GM19395 (cell line): Measurements from ENCODE around the gene CRAMP1.
"Not testable (repeated sequence)": the region's sequence is repeated elsewhere in the genome, so short reads cannot be mapped to it uniquely, and the experiment has no call there.

Experiments used
- ATAC-seq: cut with Tn5 transposase; IDR thresholded peaks from one replicate; pipeline ENCODE4 v1.9.1; 2021; ENCODE audit warnings: mild to moderate bottlenecking, moderate library complexity; ENCODE audit not compliant: unreplicated experiment

Gene CRAMP1

DNA sequence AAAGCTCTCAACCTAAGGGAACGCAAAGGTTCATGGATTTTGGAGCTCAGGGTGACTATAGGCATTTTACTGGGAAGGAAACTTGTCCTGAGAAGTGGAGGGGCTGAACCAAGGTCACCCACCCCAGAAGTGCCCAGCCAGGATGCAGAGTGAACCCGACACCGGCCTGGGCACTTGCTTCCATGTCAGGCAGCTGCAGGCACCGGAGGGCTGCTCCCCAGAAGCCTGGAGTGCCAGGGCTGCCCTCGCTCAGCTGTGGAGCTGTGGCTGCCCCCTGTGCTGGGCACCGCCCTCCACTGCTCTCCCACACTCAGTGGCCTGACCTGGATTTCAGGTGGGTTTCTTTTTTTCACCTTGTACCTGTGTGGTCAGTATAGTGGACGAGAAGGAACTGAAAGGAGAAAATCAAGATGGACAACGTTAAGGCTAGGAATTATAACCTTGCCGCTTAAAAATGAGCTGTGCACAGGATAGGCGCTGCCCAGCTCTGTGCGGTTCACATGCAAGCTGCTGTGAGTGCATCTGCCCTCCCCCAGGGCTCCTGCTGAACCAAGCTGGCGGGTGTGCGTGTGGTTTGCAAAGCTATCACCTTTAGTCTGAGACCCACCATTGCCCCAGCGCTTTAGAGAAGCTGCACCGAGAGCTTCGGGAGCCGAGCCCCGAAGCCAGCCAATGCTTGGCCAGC lies 96.1 kb downstream of the CRAMP1 start:
- ATAC-seq: no peak

DNA sequence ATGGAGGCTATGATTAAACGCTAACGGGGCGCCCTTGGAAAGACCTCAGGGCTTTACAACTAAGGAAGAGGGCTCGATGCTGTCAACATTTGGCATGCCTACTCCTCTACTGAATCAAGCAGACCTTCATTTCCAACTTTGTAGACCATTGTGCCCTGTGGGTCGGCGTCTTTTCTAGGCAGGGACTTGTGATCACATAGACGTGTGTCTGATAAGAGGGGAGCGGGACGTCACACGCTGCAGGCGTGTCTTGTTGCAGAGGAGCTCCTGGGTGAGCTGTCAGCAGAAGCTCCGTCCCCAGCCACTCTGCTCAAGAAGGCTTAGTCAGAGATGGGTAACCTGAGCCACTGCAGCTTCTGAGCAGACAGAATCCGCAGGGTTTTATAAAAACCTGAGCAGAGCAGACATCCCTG lies 96.6 kb downstream of the CRAMP1 start:
- no peak for ATAC-seq

DNA sequence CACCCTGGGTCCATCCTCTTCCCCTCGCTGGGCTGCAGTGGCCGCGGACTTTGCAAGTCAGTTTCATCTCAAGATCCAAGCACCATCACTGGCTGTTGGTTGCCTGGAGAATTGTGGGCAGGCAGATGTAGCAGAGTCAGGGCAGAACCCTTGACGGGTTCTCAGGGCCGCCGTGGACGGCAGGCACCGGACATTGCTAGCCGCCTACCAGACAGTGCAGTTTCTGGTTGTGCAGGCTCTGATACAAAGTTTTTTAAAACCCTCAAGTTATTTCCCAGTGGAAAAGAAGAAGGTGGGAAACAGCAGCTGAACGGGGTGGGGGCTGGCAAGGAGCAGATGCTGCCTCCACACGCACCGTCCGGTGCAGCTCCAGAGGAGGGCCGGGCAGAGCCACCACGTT lies 97.2 kb downstream of the CRAMP1 start:
- ATAC-seq: no peak

DNA sequence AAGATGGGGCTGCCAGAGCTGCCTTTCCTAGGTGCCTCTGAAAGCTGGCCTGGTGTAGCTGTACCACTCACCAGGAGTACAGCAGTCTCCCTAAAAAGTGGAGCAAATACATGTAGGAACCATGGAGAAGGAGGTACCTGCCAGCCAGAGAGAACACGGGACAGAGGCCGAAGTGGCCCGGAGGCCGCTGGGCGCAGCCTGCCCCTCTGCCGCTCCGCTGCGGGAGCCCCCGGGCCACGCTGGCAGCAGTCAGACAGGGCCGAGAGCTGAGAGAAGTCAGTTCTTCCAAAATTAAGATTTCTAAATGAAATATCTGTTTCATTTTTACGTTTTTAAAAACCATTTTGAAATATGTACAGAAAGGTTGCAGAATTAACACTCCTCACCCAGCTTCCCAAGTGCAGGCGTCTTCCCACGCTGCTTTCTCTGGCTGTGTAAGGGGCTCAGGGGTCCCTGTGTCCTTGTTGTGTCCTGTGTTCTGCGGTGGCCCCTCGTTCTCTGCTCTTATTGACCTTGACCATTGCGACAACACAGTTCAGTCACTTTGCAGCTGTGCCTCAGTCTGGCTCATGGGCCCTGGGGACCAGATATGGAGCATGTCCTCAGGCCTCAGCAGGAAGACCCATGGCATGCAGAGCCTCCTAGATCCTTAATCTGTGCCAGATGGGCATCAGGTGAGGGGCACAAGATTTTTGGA lies 98.8 kb downstream of the CRAMP1 start:
- ATAC-seq: no peak

DNA sequence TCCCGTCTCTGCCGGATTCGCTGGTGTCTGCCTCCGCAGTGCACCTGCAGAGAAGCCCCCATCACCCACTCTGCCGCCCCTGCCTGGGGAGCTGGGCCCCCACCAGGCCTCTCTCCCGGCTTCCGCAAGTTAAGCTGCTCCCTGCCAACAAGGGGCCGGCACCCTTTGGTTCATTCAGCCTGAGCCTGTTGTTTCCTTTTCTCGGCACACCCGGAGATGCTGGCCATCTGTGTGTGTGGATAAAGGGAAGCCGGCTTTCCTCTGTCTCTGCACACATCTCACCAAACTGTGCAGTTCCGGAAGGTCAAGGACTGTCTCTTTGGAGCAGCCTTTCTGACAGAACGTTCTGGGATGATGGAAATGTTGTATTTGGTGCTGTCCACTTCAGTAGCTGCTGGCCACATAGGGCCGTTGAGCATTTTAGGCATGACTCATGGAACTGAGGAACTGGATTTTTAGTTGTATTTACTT lies 100.7 kb downstream of the CRAMP1 start:
- no peak for ATAC-seq

DNA sequence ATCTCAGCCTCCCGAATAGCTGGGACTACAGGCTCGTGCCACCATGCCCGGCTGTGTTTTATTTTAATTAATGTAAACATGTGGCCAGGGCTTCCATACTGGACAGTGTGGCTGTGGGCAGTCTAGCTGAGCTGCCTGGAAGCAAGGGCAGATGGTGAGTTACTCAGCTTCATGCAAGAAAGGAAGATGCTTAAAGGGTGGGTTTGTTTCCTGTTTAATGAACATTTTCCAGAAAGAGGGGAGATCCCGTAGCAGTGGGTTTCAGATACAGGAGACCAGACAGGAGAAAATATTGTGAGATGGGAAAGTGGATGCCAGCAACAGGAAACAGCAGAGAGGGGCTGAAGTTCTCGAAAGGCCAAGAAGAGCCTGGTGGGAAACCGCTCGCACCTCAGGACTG lies 101.2 kb downstream of the CRAMP1 start:
- no peak for ATAC-seq

DNA sequence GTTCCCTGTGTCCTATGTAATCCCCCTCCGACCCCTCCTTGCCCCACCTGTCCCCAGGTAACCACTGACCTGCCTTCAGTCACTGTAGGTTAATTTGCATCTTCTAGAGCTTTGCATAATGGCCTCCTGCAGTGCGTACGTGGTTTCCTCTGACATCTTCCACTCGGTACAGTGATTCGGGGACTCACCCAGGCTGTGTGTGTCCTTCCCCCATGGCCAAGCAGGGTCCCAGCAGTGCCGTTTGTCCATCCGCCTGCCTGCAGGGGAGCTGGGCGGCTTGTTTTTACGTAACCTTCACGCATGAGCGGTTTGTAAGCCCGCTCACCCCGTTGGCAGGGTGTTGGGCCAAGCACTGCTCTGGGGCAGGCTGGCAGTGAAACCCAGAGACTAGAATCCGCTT lies 101.8 kb downstream of the CRAMP1 start:
- ATAC-seq: no peak

DNA sequence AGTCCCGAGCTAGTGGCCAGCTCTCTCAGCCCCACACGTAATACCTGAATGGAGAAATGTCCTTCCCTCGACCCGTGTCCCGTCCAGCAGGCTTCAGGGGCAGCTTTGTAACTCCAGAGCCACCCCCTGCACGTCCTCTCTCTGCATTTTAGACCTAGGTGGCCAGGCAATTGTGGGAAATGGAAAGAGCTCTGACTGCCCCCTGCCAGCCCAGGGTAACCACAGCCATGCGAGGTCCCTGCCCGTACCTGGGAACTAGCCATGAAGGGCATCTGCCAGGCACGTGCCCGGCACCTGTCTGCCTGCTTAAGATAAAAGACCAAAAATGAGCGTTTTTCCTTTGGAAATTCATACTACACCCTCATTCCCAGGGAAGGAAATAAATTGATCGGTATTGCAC lies 103.1 kb downstream of the CRAMP1 start:
- ATAC-seq: no peak

DNA sequence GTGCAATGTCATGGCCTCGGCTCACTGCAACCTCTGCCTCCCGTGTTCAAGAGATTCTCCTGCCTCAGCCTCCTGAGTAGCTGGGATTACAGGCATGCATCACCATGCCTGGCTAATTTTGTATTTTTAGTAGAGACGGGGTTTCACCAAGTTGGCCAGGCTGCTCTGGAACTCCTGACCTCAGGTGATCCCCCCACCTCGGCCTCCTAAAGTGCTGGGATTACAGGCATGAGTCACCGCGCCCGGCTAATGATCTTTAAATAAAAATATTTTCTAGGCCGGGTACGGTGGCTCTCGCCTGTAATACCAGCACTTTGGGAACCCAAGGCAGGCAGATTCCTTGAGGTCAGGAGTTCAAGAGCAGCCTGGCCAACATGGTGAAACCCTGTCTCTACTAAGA lies 106.1 kb downstream of the CRAMP1 start:
- not testable (repeated sequence) for ATAC-seq

DNA sequence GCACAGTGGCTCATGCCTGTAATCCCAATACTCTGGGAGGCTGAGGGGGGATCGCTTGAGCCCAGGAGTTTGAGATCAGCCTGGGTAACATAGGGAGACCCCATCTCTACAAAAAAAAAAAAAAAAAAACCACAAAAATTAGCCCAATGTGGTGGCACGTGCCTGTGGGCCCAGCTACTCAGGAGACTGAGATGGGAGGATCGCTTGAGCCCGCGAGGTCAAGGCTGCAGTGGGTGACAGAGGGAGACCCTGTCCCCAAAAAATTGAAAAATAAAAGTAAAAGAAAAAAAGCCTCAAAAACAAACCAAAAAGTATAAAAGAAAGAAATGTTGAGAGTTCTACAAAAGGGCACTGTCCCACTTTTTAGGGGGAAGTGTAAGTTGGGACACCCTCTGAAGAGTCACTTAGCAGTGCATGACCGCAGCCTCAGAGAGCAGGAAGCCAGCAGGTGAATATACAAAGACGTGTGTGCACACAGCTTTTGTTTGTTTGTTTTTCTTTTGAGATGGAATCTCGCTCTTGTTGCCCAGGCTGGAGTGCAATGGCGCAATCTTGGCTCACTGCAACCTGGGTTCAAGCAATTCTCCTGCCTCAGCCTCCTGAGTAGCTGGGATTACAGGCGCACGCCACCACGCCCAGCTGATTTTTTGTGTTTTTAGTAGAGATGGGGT lies 107.5 kb downstream of the CRAMP1 start:
- ATAC-seq: not testable (repeated sequence)

DNA sequence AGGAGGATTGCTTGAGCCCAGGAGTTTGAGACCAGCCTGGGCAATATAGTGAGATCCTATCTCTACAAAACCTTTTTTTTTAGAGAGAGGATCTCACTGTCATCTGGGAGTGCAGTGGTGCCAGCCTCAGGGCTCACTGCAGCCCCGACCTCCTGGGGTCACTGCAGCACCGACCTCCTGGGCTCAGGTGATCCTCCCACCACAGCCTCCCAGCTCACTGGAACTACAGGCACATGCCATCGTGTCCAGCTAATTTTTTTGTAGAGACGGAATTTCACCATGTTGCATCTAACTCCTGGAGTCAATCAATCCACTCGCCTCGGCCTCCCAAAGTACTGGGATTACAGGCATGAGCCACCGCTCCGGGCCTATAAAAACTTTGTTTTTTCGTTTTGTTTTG lies 109.2 kb downstream of the CRAMP1 start:
- ATAC-seq: no peak

DNA sequence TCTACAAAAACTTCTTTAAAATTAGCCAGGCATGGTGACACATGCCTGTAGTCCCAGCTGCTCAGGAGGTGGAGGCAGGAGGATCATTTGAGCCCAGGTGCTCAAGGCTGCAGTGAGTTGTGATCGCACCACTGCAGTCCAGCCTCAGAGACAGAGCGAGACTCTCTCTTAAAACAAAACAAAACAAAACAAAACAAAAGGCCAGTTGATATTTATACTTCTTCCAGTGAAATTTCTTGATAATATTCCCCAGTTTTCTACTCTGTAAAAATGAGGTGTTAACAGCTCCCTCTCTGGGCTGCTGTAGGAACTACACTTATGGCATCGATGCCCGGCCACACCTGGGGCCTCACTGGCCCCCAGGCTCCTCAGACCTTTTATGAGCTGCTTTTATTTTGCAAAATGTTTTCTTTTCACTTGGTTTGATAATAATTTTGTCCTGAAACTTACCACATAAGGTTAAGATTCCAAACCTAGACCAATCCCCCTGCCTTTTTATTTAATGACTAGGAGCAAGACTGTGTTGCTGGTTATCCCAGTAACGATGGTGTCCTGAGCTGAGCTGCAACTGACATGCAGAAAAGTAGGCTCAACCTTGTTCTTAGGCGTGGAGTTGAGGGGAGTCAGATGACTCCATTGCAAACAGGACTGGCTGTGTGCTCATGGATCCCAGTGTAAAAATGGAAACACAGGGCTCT lies 111.4 kb downstream of the CRAMP1 start:
- ATAC-seq: no peak

DNA sequence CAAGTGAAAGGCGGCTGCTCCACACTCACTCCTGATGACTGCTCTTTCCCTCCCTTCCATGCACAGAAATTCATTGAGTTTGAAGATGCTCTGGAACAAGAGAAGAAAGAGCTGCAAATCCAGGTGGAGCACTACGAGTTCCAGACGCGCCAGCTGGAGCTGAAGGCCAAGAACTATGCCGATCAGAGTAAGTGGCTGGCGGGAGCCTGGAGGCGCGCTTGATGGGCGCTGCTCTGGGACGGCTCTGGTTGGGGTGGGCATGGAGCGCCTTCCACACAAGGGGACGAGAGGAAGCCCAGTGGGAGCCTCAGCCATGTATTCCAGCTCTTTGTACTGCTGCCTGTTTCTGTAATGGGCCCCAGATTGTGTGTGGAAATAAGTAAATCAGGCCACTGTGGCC lies 112.3 kb downstream of the CRAMP1 start:
- ATAC-seq: no peak

DNA sequence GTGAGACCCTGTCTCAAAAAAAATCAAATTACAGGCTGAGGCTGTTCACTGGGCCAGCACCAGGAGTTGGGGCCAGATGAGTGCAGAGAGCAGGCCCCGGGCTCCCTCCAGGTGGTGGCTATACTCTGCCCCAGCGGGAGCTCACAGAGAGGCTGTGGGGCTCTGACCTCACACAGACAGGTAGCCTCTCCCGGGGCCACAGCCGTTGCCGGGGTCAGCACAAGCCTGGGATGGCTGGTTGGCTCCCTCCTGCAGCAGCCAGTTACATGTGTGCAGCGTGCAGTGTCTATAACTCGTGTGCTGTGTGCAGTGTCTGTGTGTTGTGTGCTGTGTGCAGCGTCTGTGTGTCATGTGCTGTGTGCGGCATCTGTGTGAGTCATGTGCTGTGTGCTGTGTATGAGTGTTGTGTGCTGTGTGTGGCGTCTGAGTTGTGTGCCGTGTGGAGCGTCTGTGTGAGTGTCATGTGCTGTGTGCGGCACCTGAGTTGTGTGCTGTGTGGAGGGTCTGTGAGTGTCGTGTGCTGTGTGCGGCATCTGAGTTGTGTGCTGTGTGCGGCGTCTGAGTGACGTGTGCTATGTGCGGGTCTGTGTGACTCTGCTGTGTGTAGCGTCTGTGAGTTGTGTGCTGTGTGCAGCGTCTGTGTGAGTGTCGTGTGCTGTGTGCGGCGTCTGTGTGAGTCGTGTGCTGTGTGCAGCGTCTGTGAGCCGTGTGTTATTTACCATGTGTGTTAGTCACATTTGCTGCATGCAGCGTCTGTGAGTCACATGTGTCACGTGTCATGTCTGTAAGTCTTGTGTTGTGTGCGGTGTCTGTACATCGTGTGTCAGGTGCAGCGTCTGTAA lies 114.7 kb downstream of the CRAMP1 start:
- no peak for ATAC-seq
